IMR-90 (cell line): ENCODE measurements around the gene SMIM24. TPM values are rescaled to one million over a fixed set of nuclear protein-coding genes. Genes with fewer than 3 reads are reported as not detected.

Source experiments
- ATAC-seq: fragments of 200-7000 bp; cut with Tn5 transposase; 2 replicates; pipeline ENCODE4 v1.9.1; 2020; ENCODE audit warnings: low read depth, mild to moderate bottlenecking, moderate library complexity
- BruUV-seq: library from RNA; stranded (reverse); fragments of 400-500 nt; replicated peaks from 2 replicates; lab custom pipeline; 2021; lab: Mats Ljungman, UMichigan
- CTCF ChIA-PET: fragments of 300-600 bp; formaldehyde crosslinking; extraction: SDS; loops from one replicate; lab custom pipeline; 2021; ENCODE audit warnings: antibody characterized with exemption; lab: Yijun Ruan, JAX
- POLR2A ChIA-PET: fragments of 300-600 bp; sonication (Branson Sonifier 250); formaldehyde crosslinking; loops from one replicate; lab custom pipeline; 2022; ENCODE audit warnings: antibody characterized with exemption; ENCODE audit not compliant: unreplicated experiment; lab: Charles Lee
- DNase-seq: peaks from one replicate; pipeline ENCODE4 v3.0.0; 2013
- H2AFZ ChIP-seq: replicated peaks from 2 replicates; pipeline ENCODE3; 2013; ENCODE audit warnings: low read length, mild to moderate bottlenecking; ENCODE audit not compliant: poor library complexity
- H2AK5ac ChIP-seq: 2 replicates; pipeline ENCODE4 v1.6.1; 2013; ENCODE audit warnings: low read depth, low read length, inconsistent platforms
- H2AK9ac ChIP-seq: replicated peaks from 2 replicates; pipeline ENCODE3; 2013; ENCODE audit warnings: mild to moderate bottlenecking, low read depth, low read length, moderate library complexity; ENCODE audit not compliant: poor library complexity
- H2BK120ac ChIP-seq: 2 replicates; pipeline ENCODE4 v1.6.1; 2013; ENCODE audit warnings: low read depth, low read length, inconsistent platforms
- H2BK15ac ChIP-seq: 3 replicates; pipeline ENCODE4 v1.6.1; 2013; ENCODE audit warnings: low read depth, low read length, inconsistent platforms
- H2BK20ac ChIP-seq: 2 replicates; pipeline ENCODE4 v1.6.1; 2013; ENCODE audit warnings: low read depth, mild to moderate bottlenecking, inconsistent platforms, low read length, moderate library complexity
- H2BK5ac ChIP-seq: 2 replicates; pipeline ENCODE4 v1.6.1; 2013; ENCODE audit warnings: mild to moderate bottlenecking, low read depth, low read length, inconsistent platforms; ENCODE audit not compliant: poor library complexity, severe bottlenecking
- H3K14ac ChIP-seq: replicated peaks from 2 replicates; pipeline ENCODE4 v1.6.1; 2013; ENCODE audit warnings: low read depth, low read length, inconsistent platforms
- H3K18ac ChIP-seq: 2 replicates; pipeline ENCODE4 v1.6.1; 2013; ENCODE audit warnings: low read depth, low read length, control low read depth
- H3K23ac ChIP-seq: 2 replicates; pipeline ENCODE4 v1.6.1; 2013; ENCODE audit warnings: low read depth, low read length, inconsistent platforms
- H3K27ac ChIP-seq: 2 replicates; pipeline ENCODE4 v1.5.1; 2013; ENCODE audit warnings: mild to moderate bottlenecking, control low read depth, low read length; ENCODE audit not compliant: insufficient read depth
- H3K27me3 ChIP-seq: 2 replicates; pipeline ENCODE4 v1.6.1; 2013; ENCODE audit warnings: low read length; ENCODE audit not compliant: control insufficient read depth, insufficient read depth
- H3K36me3 ChIP-seq: 2 replicates; pipeline ENCODE4 v1.6.1; 2013; ENCODE audit warnings: low read length, mixed read lengths; ENCODE audit not compliant: control insufficient read depth, insufficient read depth
- H3K4ac ChIP-seq: 2 replicates; pipeline ENCODE4 v1.6.1; 2013; ENCODE audit warnings: low read depth, low read length, inconsistent platforms
- H3K4me1 ChIP-seq: 2 replicates; pipeline ENCODE4 v1.6.1; 2013; ENCODE audit warnings: low read length, mixed read lengths; ENCODE audit not compliant: control insufficient read depth, insufficient read depth
- H3K4me2 ChIP-seq: 2 replicates; pipeline ENCODE4 v1.6.1; 2013; ENCODE audit warnings: low read depth, mild to moderate bottlenecking, control low read depth, low read length, moderate library complexity
- H3K4me3 ChIP-seq: 2 replicates; pipeline ENCODE4 v1.5.1; 2013; ENCODE audit warnings: low read depth, mild to moderate bottlenecking, control low read depth, low read length, moderate library complexity; ENCODE audit not compliant: insufficient read depth
- H3K56ac ChIP-seq: 2 replicates; pipeline ENCODE4 v1.6.1; 2013; ENCODE audit warnings: low read length, inconsistent platforms; ENCODE audit not compliant: insufficient read depth; ENCODE audit errors: extremely low read depth
- H3K79me1 ChIP-seq, 2 experiments: 2 replicates each; pipeline ENCODE4 v1.6.1; 2013; ENCODE audit warnings: low read length in 2 of 2, inconsistent platforms in 1 of 2, low read depth in 1 of 2
- H3K9ac ChIP-seq: 2 replicates; pipeline ENCODE4 v1.6.1; 2013; ENCODE audit warnings: low read depth, low read length, control low read depth
- H3K9me1 ChIP-seq: 2 replicates; pipeline ENCODE4 v1.6.1; 2013; ENCODE audit warnings: low read length, inconsistent platforms; ENCODE audit not compliant: insufficient read depth
- H3K9me3 ChIP-seq: 2 replicates; pipeline ENCODE4 v1.6.1; 2013; ENCODE audit warnings: low read length; ENCODE audit not compliant: control insufficient read depth, insufficient read depth
- H4K20me1 ChIP-seq: 2 replicates; pipeline ENCODE4 v1.6.1; 2013; ENCODE audit warnings: low read length, inconsistent platforms; ENCODE audit not compliant: insufficient read depth
- H4K5ac ChIP-seq: 2 replicates; pipeline ENCODE4 v1.6.1; 2013; ENCODE audit warnings: mild to moderate bottlenecking, low read depth, low read length, control low read depth
- H4K8ac ChIP-seq, 2 experiments: 2 replicates each; pipeline ENCODE4 v1.6.1; 2013; ENCODE audit warnings: low read depth in 2 of 2, low read length in 2 of 2, control low read depth in 1 of 2, inconsistent platforms in 1 of 2
- H4K91ac ChIP-seq: 2 replicates; pipeline ENCODE4 v1.6.1; 2013; ENCODE audit warnings: low read depth, low read length, inconsistent platforms; ENCODE audit not compliant: insufficient read depth
- CTCF ChIP-seq: conservative IDR thresholded peaks from 2 replicates; pipeline ENCODE4 v1.5.1; 2012; ENCODE audit warnings: mild to moderate bottlenecking, low read depth, low read length, improper control_type of control experiment
- ELK1 ChIP-seq: fragments of 150-350 bp; IDR thresholded peaks from 2 replicates; pipeline ENCODE4 v1.6.1; 2016; ENCODE audit warnings: low read depth, mild to moderate bottlenecking, low read length, moderate library complexity, borderline replicate concordance
- MXI1 ChIP-seq: IDR thresholded peaks from 2 replicates; pipeline ENCODE4 v1.6.1; 2012; ENCODE audit warnings: low read depth, mild to moderate bottlenecking, low read length, moderate library complexity, borderline replicate concordance
- NFE2L2 ChIP-seq: fragments of 150-350 bp; IDR thresholded peaks from 2 replicates; pipeline ENCODE4 v1.6.1; 2016; ENCODE audit warnings: low read depth, mild to moderate bottlenecking, low read length
- RAD21 ChIP-seq: IDR thresholded peaks from 2 replicates; pipeline ENCODE4 v1.6.1; 2012; ENCODE audit warnings: low read length, improper control_type of control experiment
- RCOR1 ChIP-seq: IDR thresholded peaks from 2 replicates; pipeline ENCODE4 v1.6.1; 2012; ENCODE audit warnings: mild to moderate bottlenecking, low read length, improper control_type of control experiment; ENCODE audit not compliant: insufficient replicate concordance
- RFX5 ChIP-seq: IDR thresholded peaks from 2 replicates; pipeline ENCODE4 v1.8.0; 2012; ENCODE audit warnings: low read depth, mild to moderate bottlenecking, low read length, moderate library complexity
- WGBS, 2 experiments: methylation state at CpG; one replicate each; pipeline versions ENCODE4 v1.1.5 to v1.1.7; 2013; ENCODE audit warnings: missing lambda C conversion rate in 2 of 2; ENCODE audit not compliant: insufficient read length in 1 of 2; ENCODE audit errors: extremely low coverage in 2 of 2; 5-methylcytosine and 5-hydroxymethylcytosine counted together
- dilution Hi-C: fragments of 300-500 bp; cut with HindIII; formaldehyde crosslinking; loops from one replicate; pipeline ENCODE4 v1.14.3; 2018; ENCODE audit warnings: low sequenced_read_pairs; ENCODE audit not compliant: unreplicated experiment
- in situ Hi-C: fragments of 300-500 bp; cut with MboI; formaldehyde crosslinking; loops from 3 replicates; pipeline ENCODE4 v1.14.3; 2019; ENCODE audit warnings: low sequenced_read_pairs, inconsistent platforms, mixed read lengths
- intact Hi-C: fragments of 100-400 bp; cut with micrococcal nuclease; formaldehyde crosslinking; loops from 2 replicates; pipeline ENCODE4 v1.10.0; 2022
- polyA plus RNA-seq, 3 experiments: library from polyadenylated mRNA; depleted of rRNA; stranded (reverse); fragments of >200 nt; gene quantifications; 2 replicates each; pipeline ENCODE4 v1.2.3, GENCODE V29; 2012; ENCODE audit warnings: low replicate concordance in 1 of 3
- total RNA-seq: library from RNA; depleted of rRNA; stranded (reverse); fragments of >200 nt; gene quantifications from 2 replicates; pipeline ENCODE4 v1.2.3, GENCODE V29; 2012

The SMIM24 gene
- total and polyA plus RNA-seq, 2 of the 4 experiments (the other 2 are of a cell fraction): not detected

GRCh38 chr19:3501780-3502179 lies 21.5 kb upstream of the SMIM24 start:
- CTCF ChIA-PET: interaction anchor here (0.7 kb wide), 1 partner anchor 46 kb away, joined by 4 read pairs; no protein-coding TSS in a partner anchor
- no peak overlapping the region for H3K23ac ChIP-seq
- no peaks in the 10 kb centered on the region for H4K20me1 ChIP-seq

More at GRCh38 chr19:3501780-3502179, 21.5 kb upstream of the SMIM24 start:
- Histone ChIP-seq H3K14ac (no peak overlapping the region), H2BK5ac (no peak overlapping the region), H3K27ac (no peak overlapping the region), H2BK20ac (no peak overlapping the region), H3K4ac (no peak overlapping the region), H2AK5ac (no peak overlapping the region), H3K18ac (no peak overlapping the region), H4K5ac (no peak overlapping the region), H3K27me3 (no peaks in the 10 kb centered on the region), H3K56ac (no peak overlapping the region), H3K4me3 (no peak overlapping the region), H3K4me1 (no peaks in the 10 kb centered on the region), H3K9me3 (no peaks in the 10 kb centered on the region), H3K9ac (no peak overlapping the region), H3K4me2 (no peak overlapping the region), H3K79me1 (peaks cover 8 to 46% of the 10 kb centered on the region in 2 experiments; a peak in 3 of 4 replicates), H4K91ac (no peak overlapping the region), H2BK15ac (no peak overlapping the region), H2BK120ac (no peak overlapping the region), H2AFZ (no peak overlapping the region), H3K36me3 (peaks cover 5% of the 10 kb centered on the region), H3K9me1 (peaks cover 9% of the 10 kb centered on the region; the same call in 1 of the 2 replicates), H2AK9ac (no peak overlapping the region), H4K8ac (no peak overlapping the region)
- dilution Hi-C loops: no loop called here
- DNase-seq: no peak
- ATAC-seq: no peak
- no TSS peak for BruUV-seq
- TF ChIP-seq ELK1: no peak
- no peak for TF ChIP-seq RAD21
- TF ChIP-seq NFE2L2: no peak
- TF ChIP-seq RFX5: no peak
- no peak for TF ChIP-seq RCOR1
- TF ChIP-seq MXI1: no peak
- no peak for TF ChIP-seq CTCF
- WGBS, 2 experiments: no CpG with 5 or more reads among the region's 3 CpGs
- intact Hi-C loops: no loop called here
- POLR2A ChIA-PET: interaction anchor here (0.7 kb wide), 1 partner anchor 43 kb away, joined by 3 read pairs; no protein-coding TSS in a partner anchor
- in situ Hi-C loops: no loop called here
